NCI-H1105 treated with DMSO at 0.1 percent for 48 hours (cell line): ENCODE measurements around the gene SPTLC3.

Experiments
- DNase-seq: peaks from one replicate; lab custom pipeline; 2025; lab: John Stamatoyannopoulos, UW

SPTLC3 gene

DNA sequence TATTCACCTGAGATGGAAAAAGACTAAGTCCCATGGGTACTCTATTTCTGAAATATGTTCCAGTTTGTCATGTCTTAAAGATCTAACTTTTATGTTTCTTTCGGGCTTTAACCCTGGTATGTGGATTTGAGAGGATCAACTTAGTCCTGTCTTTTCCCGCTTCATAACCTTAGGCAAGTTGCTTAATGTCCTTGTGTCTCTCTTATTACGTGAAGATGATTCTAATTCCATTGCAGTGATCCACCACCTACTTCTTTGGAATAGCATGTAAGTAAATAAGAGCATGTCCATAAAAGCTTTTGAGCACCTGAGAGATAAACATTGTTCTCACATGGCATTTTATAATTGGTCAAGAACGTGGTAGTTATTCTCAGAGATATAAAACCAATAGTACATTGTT is 23.0 kb downstream of the SPTLC3 start:
- DNase-seq = no peak

DNA sequence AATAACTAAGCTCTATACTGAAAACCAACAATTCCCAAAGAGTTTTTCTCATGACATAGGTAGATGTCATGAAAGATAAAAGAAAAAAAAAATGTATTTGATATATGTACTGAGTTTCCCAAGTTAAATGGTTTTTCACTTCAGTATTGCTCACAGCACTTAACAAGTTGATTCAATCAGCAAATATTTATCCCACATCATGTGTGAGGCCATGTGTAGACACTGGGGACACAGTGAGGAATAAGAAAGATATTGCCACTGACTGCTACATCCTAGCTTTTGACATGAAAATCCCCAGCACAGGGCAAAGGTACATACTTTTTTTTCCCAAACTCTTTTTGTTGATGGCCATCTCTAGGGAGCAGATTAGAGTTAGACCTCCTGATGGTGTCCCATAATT is 25.3 kb downstream of the SPTLC3 start:
- no peak for DNase-seq

DNA sequence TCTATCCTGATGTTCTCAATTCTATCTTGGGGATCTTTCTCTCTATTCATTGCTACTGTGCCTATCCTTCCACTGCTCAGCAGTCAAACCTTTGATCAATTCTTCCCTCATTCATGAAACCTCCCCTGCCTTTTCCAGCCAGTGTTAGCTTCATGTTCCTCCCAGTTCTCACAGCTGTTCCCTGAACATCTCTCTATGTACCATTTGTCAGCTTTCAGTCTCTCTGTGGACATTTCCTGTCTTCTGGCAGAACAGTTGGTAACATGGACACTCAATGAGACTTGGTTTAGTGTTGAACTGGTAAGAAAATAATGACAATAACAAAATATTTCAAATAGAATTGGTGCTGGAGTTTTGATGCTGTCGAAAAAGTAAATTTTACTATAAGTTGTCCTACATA is 26.2 kb downstream of the SPTLC3 start:
- no peak for DNase-seq

DNA sequence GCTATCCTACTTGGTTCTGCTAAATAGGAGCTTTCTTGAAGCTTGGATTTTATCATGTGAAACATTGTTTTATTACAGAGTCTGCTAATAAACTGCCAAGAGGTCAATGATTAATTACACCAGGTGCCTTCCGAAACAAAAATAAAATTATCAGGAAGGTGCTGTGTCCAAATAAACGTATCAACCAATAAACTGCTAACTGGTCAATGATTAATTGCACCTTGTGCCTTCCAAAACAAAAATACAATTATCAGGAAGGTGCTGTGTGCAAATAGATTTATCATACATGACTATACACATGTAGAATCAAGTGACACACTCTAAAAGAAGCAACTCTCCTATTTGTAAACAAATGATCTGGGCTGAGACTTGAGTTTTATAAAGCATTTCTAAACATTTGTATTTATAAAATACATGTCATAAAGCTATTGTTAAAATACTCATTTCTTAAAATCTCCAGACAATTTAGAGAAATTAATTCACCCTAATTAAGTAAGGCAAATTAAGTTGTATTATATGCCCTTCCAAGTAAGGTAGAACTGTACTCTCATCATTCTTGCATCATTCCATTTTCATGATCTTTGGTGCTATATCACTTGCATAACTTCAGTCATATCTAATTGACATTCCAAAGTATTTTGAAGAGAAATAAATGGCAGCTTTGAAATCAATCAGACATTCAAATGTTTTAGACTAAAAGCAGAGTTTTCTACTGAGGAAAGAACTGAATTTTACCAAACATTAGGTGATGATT is 26.8 kb downstream of the SPTLC3 start:
- no peak for DNase-seq

DNA sequence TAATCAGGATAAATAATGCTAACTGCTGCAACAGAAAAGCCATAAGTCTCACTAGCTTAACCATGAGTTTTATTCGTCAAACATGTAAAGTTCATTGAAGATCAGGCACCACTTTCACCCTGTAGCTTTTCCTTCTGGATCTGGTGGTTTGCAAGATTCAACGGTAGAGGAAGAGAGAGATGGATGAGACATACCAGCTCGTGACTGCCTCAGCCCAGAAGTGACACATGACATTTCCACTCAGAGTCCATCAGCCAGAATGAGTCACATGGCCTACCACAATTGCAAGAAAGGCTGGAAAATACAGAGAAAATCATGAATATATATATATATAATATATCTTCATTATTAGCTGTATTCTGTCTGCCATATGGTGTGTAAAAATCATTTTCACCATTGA is 29.0 kb downstream of the SPTLC3 start:
- DNase-seq = no peak

DNA sequence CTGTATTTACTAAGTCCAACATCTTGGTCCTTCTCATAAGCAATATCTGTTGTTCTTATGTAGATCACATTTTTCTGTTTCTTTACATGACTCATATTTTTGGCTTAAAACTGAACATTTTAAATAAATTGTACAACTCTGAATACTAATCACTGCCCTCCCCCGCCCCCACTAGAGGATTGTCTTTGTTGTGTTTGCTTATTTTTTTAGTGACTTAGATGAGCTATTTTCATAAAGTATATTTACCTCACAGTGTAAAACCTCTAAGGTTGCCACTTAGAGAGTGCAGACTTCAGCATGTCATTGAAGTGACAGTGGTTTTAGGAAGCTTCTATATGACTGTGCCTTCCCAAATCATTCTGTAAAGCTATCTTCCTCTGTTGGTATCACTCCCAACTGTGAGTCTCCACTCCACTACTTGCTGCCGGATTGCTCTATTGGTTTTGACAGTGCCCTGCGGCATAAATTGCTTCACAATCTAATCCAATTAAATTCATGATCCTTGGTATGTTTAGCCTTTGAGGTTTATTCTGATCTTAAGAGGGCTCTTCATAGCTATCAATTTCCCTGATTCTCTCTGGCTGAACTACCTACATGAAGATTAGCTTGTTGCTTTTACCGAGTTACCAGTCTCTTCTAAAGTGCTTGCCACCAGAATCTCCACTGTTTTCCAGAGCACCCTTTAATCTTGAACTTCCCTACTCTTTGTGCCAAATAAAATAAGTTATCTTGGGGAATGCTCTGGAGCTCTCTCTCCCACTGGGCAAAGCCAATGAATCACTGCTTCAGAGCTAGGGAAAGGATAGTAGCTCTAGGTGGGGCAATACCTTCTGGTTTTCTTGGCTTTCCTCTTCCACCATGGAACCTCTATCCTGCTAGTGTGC is 33.0 kb downstream of the SPTLC3 start:
- no peak for DNase-seq

DNA sequence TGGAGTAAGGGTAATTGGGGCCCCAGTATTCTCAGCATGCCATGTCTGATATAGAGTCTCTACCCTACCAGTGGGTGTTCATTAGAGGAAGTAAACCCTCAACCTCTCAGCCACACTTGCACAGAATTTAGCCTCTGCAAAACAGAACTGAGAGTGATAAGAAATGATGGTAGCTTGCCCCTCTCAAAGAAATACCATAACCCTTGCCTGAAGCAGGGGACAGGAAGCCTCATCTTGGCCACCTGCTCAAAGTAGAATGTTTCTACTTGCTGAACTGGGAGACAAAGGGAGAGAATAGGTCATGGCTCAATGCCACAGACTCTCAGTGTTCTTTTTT is 33.7 kb downstream of the SPTLC3 start:
- DNase-seq = no peak

DNA sequence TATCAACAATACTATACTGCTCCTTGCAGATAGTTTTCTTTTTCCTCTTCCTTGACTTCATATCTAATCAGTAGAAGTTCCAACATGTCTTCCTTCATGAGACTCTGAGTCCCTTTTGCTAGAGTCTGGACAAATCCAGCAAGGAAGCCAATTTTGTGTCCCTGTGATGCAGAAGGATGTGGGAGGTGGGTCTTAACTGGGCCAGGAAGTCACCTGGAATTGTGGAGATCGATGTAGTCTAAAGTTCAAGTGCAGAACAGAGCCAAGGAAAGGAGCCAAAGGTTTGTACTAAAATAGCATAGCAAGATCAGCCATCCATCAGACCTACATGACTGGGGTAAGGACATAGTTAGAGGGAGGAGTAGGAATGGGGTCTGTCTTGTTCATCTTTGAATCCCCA is 37.6 kb downstream of the SPTLC3 start:
- no peak for DNase-seq

DNA sequence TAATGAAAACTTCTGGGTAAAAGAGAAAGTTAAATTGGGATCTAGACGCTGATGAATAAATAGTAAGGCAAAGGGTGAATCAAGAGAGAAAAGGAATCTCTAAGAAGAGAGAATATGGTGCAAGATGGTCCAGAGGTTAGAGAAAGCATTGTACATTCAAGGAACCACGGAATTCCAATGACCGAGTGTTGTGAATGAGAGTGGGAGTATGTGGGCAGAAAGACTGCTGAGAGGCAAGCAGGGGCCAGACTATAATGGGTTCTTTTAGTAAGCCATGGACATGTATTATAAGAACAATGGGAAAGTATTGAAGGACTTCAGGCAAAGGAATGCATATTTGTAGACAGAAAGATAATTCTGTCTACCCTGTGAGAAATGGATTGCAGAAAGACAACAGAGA is 45.2 kb downstream of the SPTLC3 start:
- no peak for DNase-seq

DNA sequence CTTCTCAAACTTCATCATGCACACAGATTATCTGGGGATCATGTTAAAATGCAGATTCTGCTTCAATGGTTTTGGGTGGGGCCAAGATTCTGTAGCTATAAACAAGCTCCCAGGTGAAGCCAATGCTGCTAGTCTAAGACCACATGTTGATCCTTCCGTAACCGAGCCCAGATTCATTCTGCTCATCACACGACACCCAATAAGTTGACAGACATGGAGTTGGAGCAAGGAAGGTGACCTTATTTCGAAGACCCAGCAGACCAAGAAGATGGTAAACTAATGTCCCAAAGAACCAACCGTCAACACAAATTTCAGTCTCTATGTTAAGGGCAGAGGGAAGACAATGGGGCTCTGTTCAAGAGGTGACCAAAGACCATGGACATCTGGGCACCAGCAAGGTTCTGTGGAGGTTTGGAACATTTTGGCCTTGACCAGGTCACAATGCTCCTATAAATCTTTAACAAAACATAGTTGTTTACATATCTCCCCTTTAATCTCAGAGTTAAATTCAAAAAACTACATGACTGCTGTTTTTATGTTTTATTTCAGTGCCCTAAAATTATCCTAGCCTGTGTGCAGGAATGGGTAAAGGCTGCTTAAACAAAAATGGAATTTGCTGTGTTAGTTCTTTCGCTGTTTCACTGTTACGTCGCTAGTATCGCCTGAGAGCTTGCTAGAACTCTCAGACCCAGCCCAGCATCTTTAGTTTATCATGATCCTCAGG is 50.1 kb downstream of the SPTLC3 start:
- no peak for DNase-seq

DNA sequence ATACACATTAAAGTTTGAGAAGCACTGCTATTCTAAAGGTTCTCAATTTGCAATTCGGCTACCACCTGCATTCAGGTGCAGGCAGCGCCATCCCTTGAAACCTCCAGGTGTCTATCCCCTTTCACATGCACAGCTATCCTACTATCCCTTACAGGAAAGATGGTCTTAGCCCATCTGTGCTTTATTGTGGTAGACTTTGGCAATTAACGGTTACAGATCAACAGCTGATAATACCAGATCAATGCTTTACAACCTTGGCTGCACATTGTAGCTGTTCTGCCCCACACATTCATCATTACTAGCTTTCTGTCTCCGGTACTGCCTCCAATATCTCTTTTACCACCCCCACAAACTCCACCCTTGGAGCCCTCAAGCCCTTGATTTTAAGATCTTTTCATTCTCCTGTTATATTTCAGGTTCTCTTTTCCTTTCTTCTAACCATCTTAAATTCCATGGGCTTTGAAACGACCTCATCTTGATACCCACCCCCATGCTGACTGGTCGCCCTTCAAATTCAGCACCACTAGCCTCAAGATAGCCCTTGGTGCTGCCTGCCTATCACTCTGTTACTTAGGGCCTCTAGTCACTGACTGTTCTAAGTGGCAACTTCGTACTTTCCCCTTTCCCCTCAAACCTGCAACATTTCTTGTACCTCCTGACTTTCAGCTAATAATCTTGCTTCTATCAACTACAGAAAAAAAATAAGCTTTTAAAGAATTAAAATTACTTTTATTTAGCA is 50.8 kb downstream of the SPTLC3 start:
- DNase-seq = no peak

DNA sequence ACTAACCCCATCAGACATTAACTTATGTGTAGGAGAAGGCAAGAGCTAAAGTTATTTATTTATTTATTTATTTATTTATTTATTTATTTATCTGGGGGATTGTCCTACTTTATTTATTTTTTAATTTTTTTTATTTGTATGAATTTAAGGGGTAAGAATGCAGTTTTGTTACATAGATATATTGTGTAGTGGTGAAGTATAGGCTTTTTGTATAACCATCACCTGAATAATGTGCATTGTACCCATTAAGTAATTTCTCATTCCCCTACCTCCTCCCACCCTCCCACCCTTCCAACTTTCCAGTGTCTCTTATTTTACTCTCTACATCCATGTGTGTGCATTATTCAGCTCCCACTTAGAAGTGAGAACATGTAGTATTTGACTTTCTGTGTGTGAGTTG is 51.6 kb downstream of the SPTLC3 start:
- no peak for DNase-seq

DNA sequence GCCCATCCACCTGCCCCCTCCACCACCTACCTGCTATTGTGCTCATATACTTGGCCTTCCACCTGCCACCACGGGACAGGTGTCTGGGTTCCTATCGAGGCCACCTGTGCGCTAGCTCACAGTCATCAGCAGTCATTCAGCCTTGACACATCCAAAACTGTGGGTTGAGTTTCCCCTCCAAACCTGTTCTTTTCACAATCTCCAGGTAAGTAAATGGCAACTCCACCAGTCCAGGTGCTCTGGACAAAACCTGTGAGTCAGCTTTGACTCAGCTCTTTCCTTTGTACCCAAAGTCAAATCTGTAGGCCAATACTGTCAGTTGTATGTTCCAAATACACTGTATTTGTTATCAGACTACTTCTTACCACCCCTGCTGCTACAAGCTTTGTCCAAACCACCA is 52.6 kb downstream of the SPTLC3 start:
- peak; percentile 4 for DNase-seq

DNA sequence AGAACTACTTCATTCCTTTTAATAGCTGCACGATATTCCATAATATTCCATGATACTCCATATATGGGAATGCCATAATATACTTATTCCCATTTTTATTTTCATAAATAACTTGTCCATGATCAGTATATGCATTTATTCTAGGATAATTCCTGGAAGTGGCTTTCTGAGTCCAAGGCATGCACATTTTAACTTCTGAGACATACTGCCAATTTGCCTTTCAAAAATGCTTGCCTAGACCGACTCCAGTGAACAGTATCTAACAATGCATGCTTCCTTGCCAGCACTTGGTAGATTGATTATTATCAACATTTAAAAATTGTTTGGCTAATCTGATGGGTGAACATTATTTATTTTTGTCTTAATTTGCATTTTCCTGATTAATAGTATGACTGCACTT is 54.0 kb downstream of the SPTLC3 start:
- DNase-seq = no peak

DNA sequence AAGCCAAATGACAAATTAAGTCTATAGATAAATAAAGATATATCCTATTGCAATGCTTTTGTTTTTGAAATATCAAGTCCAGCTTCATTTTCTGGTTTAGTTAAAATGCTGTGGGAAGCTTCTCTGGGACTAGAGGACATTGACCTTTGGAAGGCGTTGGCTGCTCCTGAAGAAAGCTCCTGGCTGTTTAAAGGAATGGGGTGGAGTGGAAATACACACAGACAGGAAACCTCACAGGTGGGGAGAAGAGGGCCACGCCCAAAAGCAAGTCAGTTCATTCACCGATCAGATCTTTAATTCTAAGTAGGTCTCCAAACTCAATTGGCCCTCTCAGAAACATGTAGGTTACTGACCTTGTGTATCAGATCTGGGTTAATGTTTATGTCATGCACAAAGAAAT is 59.6 kb downstream of the SPTLC3 start:
- DNase-seq = no peak

DNA sequence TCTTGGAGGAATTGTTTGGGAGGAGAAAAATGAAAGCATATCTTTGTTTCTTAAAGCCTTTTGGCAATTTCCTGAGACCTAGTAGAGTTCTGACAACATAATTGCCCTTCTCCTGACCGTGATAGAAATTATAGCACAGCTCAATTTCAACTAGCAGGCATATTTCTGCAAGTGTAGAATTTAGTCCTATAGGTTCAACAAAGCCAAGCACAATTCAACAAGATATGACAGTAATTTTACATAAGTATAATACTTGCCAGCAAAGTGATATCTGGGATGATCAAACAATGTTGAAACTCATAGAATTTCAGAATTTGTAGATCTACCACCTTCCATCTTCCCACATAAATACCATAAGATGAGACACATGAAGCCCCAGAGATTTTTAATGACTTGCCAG is 73.1 kb downstream of the SPTLC3 start:
- no peak for DNase-seq

DNA sequence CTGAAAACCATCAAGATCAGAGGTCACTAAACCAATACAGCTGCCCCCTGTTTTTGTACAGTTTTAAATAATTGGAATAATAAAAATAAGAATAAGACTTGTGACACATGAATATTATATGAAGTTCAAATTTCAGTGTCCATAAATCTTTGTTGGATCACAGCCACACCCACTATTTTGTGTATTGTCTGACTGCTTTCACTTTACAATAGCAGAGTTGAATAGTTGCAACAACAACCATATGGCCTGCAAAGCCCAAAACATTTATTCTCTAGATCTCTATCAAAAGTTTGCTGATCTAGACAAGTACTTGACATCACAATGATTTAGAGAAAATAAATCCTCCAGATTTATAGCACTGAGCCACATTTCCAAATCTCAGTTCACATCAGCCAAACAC is 73.6 kb downstream of the SPTLC3 start:
- DNase-seq = no peak

DNA sequence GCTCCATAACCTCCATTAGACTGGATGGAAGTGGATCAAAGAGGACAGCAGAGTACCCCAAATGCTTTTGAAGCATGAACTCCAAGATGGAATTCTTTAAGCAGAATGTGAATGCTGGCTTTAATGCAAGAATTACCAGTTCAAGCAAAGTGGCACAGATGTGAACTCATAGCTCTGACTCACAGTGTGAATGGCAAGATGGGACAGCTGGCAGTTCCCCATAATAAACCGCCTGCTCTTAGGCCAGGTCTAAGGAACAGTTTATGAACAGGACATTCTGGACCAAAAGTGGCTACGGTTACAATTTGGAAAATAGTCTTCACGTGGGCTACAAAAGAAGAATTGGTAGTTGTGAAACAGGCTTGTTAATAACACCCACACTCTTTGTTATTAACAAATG is 76.5 kb downstream of the SPTLC3 start:
- DNase-seq = no peak

DNA sequence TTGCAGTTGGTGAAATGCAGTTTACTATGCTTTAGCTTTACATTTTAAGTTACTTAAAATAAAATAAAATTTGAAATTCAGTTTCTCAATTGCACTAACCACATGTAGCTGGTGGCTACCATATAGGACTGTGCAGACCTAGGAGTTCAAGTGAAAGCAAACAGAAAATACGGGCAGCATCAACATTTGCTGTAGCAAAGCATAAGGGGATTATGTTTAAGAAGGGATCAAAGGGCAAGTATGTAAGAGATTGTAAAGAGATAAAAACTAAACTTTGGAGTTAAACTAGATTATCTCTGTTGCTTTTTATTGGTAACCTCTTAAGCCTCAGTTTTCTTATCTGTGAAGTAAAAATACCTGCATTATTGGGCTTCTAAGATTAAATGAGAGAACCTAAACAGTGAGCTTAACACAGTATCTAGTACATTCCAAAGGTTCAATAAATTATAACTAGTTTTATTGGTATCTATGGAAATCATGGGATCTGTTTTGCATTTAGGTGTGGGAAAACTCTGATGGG is 81.2 kb downstream of the SPTLC3 start:
- DNase-seq = no peak

DNA sequence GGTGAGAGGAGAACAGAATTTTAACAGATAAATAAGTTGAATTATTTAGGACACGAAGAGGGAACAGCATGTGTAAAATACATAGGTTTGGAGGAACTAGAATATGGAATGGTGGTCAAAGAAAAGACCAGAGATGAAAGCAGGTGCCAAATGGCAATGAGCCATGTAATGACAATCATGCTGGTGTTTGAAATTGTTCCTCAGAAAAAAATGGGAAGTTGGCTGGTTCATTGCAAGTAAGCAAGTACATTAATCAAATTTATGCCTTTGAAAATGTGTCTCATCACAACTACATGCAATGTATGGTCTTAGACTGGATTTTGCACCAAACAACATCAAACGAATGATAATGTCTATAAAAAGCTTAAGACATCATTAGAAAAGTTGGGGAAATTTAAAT is 83.3 kb downstream of the SPTLC3 start:
- no peak for DNase-seq

DNA sequence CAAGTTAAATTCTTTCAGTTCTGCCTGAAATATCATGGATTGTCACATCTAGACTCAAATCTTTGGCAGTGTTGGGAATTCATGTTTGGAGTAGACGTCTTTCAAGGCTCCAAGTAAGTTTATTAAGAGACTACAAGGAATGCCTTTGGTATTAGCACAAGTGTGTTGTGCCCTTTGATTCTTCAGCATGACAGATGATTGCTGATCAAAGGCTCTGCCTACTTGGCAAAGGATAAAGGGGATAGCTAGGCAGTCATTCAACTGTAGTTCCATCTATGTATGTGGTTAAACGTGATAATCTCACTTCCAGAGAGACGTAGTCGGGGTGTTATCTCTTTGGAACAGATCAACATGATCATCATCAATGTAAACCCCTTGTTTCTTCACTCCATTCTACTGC is 86.2 kb downstream of the SPTLC3 start:
- DNase-seq = no peak

DNA sequence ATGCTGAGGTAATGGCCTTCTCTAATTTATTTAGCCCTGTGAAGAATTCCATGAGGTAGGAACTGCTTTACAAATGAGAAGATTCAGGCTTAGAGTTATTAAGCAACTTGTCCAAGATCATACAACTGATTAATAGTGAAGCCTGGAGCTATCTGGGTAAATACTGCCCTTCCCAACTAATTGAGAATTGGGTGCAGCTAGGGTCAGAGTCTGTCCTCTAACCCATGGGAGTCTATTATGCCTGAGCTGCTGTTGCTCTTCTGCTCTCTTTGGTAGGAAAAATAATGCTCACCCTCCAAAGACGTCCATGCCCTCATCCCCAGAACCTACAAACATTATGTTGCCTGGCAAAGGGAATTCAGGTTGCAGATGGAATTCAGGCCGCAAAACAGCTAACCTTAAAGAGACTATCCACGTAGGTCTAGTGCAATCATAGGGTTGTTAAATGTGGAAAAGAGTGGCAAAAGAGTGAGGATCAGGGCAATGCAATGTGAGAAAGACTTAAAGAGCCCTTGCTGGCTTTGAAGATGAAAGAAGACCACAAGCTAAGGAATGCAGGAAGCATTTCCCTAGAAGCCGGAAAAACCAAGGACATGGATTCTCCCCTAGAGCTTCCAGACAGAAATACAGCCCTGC is 90.1 kb downstream of the SPTLC3 start:
- DNase-seq = no peak
